Measurements from ENCODE around the gene GOLGA8T.
"Not testable (repeated sequence)": the region's sequence is repeated elsewhere in the genome, so short reads cannot be mapped to it uniquely, and the experiment has no call there.

Gene GOLGA8T, protein sequence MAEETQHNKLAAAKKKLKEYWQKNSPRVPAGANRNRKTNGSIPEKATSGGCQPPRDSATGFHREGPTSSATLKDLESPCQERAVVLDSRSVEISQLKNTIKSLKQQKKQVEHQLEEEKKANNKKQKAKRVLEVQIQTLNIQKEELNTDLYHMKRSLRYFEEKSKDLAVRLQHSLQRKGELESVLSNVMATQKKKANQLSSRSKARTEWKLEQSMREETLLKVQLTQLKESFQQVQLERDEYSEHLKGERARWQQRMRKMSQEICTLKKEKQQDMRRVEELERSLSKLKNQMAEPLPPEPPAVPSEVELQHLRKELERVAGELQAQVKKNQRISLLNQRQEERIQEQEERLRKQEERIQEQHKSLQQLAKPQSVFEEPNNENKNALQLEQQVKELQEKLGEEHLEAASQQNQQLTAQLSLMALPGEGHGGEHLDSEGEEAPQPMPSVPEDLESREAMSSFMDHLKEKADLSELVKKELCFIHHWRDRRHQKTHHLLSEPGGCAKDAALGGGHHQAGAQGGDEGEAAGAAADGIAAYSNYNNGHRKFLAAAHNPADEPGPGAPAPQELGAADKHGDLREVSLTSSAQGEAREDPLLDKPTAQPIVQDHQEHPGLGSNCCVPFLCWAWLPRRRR

DNA sequence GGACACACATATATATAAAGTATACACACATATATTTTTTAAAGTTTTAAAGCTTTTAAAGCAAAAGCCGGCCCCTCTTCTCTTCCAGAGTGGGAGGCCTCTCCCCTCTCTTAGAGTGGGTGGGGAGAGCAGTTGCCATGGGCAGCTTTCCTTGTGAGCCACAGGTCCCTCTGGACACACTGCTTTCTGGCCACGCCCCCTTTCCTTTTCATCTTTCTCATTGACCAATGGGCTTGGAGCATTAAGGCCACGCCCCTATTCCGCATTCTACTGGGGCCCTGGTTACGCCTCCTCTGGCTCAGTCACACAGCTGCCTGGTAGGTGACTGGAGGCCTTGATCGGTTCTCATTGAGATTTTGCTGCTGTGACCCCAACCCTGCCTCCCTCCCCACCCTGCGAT, at the start of gene GOLGA8T:
Gene GOLGA8T (plus strand): TSS at position 301 of the 400 bp plus-strand sequence. CDS start 98 bp downstream, at position 399.
- not testable (repeated sequence) for H3K27me3 Mint-ChIP-seq; DNase-seq; H3K4me3 Mint-ChIP-seq; H3K4me1 Mint-ChIP-seq; H3K27ac Mint-ChIP-seq; ATAC-seq (replicated peaks); H3K36me3 Mint-ChIP-seq; H3K9me3 Mint-ChIP-seq

DNA sequence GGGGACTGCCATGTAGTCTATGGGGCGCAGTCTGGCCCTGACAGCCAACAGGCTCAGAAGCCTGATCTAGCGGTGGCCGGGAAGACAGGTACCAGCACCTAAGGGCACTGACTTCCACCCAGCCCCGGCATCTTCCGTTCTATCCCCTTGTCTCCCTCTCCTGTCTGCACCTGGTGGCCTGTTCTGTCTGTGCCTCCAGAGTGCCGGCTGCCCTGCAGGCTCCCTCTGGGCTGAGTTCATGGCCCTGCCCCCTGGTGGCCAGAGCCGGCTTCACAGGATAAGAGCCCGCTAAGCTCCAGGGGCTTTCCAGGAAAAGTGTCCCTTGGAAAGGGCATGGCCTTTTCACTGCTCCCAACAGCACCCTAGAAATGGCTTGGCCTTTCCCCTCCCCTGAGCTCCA, 37.0 kb upstream of the GOLGA8T start:
- not testable (repeated sequence) for H3K36me3 Mint-ChIP-seq, H3K4me1 Mint-ChIP-seq, H3K4me3 Mint-ChIP-seq, H3K9me3 Mint-ChIP-seq, DNase-seq, H3K27ac Mint-ChIP-seq, H3K27me3 Mint-ChIP-seq
- peak; percentile 82 to 85 for ATAC-seq (replicated peaks)

DNA sequence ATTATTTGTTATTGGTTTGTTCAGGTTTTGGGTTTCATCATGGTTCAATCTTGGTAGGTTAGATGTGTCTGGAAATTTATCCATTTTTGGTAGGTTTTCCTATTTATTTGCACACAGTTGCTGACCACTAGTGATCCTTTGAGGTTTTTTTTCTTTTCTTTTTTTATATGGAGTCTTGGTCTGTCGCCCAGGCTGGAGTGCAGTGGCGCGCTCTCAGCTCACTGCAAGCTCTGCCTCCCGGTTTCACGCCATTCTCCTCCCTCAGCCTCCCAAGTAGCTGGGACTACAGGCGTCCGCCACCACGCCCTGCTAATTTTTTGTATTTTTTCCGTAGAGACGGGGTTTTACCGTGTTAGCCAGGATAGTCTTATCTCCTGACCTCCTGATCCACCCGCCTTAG, 32.0 kb upstream of the GOLGA8T start:
- DNase-seq; H3K36me3 Mint-ChIP-seq; H3K27ac Mint-ChIP-seq; H3K27me3 Mint-ChIP-seq; H3K4me3 Mint-ChIP-seq; H3K9me3 Mint-ChIP-seq; ATAC-seq (replicated peaks); H3K4me1 Mint-ChIP-seq: not testable (repeated sequence)

DNA sequence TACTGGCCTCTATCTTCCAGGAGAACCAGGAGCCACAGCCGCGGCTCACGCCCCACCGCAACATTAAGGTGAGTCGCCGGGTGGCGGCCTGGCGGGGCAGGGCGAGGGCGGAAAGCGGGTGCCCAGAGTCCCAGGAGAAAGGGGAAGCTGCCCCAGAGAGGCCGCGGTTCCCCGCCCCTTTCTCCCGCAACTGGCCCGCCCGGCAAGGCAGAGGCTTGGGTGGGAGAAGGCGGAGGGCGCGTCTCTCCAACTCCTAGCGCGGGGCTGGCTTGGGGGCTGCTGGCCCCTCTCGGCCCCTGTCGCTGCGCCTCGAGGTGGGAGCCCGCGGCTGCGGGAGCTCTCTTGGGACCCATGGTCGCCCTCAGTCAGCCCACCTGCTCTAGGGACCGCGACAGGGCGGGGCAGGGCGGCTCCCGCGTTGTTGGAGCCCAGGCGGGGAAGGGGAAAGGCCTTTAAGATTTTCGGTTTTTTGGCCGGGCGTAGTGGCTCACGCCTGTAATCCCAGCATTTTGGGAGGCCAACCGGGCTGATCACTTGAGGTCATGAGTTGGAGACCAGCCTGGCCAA, 30.8 kb upstream of the GOLGA8T start:
- DNase-seq, H3K27ac Mint-ChIP-seq, H3K9me3 Mint-ChIP-seq, H3K4me1 Mint-ChIP-seq, H3K36me3 Mint-ChIP-seq, H3K27me3 Mint-ChIP-seq, H3K4me3 Mint-ChIP-seq: not testable (repeated sequence)
- peak; percentile 78 to 80 for ATAC-seq (replicated peaks)

DNA sequence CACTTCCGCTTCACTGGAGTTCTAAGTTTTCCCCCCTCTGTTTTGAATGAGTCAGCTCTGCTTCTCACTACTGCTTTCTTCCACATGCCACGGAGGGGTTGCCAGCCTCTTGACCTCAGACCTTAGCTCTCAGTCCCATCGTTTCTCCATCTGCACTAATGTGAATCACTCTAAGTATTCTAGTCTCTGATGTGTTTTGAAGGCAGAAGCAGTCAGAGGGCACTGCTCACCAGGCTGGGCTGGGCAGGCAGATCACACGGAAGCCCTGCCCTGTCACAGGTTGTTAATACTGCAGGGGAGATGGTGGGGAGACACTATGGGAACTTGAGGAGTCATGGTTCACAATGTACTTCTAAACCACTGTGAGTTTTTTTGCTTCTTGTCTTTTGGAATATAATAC, 24.3 kb upstream of the GOLGA8T start:
- not testable (repeated sequence) for H3K27ac Mint-ChIP-seq, H3K4me1 Mint-ChIP-seq, H3K36me3 Mint-ChIP-seq, H3K4me3 Mint-ChIP-seq, H3K9me3 Mint-ChIP-seq, DNase-seq, H3K27me3 Mint-ChIP-seq
- peak; percentile 62 to 89 for ATAC-seq (replicated peaks)

DNA sequence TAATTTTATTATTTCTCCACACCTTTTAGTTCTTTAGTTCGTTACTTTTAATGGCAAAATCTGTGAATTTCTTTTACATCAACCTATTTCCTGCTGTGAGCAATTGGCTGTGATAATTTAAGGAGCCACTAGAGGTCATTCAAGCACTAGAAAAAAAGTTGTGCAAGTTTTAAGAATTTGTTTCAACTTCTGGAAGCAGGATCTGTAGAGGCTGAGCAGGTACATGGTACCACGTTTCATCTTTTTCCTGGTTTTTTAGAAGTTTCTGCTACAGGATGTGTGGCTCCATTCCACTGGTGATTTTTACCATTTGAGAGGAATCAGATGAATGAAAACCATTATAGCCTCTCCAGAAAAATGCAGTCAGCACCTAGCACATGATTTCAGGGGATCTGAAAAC, 4.8 kb upstream of the GOLGA8T start:
- ATAC-seq (replicated peaks); H3K27me3 Mint-ChIP-seq; H3K4me1 Mint-ChIP-seq; H3K4me3 Mint-ChIP-seq; DNase-seq; H3K27ac Mint-ChIP-seq; H3K36me3 Mint-ChIP-seq; H3K9me3 Mint-ChIP-seq: not testable (repeated sequence)

DNA sequence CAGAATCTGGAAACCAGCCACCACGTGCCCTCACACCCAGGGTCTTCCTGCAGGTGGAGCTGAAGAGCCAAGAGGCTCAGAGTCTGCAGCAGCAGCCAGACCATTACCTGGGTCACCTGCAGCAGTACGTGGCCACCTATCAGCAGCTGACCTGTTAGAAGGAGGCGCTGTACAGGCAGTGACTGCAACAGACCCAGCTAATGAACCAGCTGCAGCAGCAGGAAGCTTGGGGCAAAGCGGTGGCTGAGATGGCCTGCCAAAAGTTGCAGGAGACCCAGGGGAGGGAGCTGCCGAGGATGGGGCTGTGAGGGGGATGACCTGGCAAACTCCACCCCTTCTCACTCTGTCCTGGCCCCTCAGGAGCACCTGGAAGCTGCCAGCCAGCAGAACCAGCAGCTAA, 8.4 kb downstream of the GOLGA8T start:
- H3K4me1 Mint-ChIP-seq; H3K27ac Mint-ChIP-seq; H3K9me3 Mint-ChIP-seq; H3K27me3 Mint-ChIP-seq; H3K4me3 Mint-ChIP-seq; DNase-seq; H3K36me3 Mint-ChIP-seq; ATAC-seq (replicated peaks): not testable (repeated sequence)

DNA sequence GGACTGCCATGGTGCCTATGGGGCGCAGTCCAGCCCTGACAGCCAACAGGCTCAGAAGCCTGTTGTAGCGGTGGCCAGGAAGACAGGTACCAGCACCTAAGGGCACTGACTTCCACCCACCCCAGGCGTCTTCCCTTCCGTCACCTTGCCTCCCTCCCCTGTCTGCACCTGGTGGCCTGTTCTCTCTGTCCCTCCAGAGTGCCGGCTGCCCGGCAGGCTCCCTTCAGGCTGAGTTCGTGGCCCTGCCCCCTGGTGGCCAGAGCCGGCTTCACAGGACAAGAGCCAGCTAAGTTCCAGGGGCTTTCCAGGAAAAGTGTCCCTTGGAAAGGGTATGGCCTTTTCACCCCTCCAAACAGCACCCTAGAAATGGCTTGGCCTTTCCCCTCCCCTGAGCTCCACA, 15.0 kb downstream of the GOLGA8T start:
- peak; percentile 60 to 72 for ATAC-seq (replicated peaks)
- not testable (repeated sequence) for H3K36me3 Mint-ChIP-seq, DNase-seq, H3K27ac Mint-ChIP-seq, H3K9me3 Mint-ChIP-seq, H3K4me1 Mint-ChIP-seq, H3K4me3 Mint-ChIP-seq, H3K27me3 Mint-ChIP-seq

DNA sequence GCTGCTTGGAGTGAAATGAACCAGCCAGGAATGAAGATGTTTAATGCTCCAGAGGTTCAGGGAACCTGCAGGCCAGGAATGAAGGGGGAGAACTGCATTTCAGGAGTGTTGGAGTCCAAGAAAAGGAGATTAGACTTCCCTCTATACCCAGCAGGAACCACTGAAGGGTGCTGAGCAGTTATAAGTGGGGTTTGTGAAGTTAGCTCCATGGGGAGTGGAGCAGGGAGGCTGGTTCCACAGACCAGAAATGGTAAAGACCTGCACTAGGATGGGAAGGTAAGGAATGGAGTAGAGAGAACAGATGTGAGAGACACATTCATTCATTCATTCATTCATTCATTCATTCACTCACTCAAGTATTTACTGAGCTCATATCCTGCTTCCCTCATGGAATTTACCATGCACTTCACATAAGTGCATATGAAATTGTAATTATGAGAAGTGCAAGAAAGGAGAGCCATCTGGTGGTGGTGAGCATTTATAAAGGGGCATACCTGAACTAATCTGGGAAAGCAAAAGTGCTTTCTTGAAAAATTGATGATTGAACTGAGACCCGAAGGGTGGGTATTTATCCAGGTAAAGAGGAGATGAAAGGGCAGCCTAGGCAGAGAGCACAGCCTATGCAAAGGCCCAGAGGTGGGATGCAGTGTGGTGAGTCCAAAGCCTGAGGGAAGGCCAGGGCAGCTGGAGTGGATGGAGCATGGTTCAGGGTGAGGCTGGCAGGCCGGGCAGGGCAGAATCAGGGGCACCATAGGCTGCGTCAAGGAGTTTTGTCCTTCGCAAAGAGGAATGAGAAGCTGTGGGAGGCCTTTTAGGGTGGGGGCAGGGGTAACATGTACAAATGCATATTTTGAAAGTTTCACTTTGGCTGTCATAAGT, 27.9 kb downstream of the GOLGA8T start:
- H3K27me3 Mint-ChIP-seq; ATAC-seq (replicated peaks); H3K4me1 Mint-ChIP-seq; H3K36me3 Mint-ChIP-seq; H3K4me3 Mint-ChIP-seq; H3K9me3 Mint-ChIP-seq; DNase-seq; H3K27ac Mint-ChIP-seq: not testable (repeated sequence)

DNA sequence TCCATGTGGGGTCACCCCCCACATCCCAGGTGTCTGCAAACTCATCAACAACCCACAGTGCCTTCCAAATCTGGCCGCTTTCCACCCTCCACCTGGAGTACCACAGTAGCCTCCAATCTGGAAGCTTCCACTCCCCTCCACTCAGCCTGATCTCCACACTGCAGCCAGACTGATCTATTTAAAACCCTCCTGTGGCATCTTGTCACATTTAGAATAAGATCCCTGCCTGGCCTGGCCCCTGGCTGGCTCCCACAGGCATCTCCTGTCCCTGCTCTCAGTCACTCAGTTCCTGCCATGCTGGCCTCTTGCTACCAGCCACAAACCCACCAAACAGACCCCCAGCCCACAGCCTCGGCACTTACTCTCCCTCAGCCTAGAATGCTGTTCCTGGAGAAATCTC, 28.9 kb downstream of the GOLGA8T start:
- H3K27ac Mint-ChIP-seq: not testable (repeated sequence)

DNA sequence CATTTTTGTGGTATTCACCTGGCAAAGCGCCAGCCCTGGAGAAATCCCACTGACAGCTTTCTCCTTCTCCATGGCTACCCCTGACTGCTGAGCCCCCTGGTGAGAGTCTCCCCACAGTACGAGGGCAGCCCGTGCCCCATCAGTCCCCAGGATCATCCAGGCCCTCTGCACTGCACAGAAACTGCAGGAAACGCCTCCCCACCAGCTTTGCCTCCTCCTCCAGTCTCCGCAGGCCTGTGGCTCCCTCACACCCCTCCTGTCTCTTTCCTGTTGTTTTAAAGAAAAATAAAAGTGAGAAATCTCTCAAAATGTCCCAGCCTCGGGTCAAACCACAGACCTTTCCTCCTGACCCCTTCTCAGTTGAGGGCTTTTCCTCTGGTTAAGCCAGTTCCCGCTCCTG, 29.4 kb downstream of the GOLGA8T start:
- H3K4me3 Mint-ChIP-seq; DNase-seq; H3K36me3 Mint-ChIP-seq; H3K9me3 Mint-ChIP-seq; H3K27ac Mint-ChIP-seq; ATAC-seq (replicated peaks); H3K4me1 Mint-ChIP-seq; H3K27me3 Mint-ChIP-seq: not testable (repeated sequence)

More for the DNA sequence above, 28.9 kb downstream of the GOLGA8T start:
- H3K4me1 Mint-ChIP-seq; DNase-seq; ATAC-seq (replicated peaks); H3K27me3 Mint-ChIP-seq; H3K4me3 Mint-ChIP-seq; H3K36me3 Mint-ChIP-seq; H3K9me3 Mint-ChIP-seq: not testable (repeated sequence)

DNA sequence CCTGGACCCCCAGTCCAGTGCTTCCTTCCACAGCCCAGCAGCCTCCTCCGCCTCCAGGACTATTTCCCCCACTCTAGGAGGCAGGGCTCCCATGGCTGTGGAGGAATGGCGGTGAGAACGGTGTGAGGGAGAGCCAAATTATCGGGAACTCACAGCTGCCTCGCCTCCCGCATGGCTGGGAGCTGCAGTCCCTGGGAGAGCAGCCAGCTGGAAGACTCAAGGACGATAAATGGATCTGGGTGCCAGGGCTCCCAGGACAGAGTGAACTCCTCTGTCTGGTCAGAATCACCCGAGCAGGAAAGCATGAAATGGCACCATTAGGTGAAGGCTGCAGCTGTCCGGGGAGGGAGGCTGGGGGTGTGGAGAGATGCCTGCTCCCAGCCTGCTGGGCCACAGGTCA, 32.6 kb downstream of the GOLGA8T start:
- ATAC-seq (replicated peaks); H3K27me3 Mint-ChIP-seq; DNase-seq; H3K9me3 Mint-ChIP-seq; H3K4me3 Mint-ChIP-seq; H3K4me1 Mint-ChIP-seq; H3K36me3 Mint-ChIP-seq; H3K27ac Mint-ChIP-seq: not testable (repeated sequence)

DNA sequence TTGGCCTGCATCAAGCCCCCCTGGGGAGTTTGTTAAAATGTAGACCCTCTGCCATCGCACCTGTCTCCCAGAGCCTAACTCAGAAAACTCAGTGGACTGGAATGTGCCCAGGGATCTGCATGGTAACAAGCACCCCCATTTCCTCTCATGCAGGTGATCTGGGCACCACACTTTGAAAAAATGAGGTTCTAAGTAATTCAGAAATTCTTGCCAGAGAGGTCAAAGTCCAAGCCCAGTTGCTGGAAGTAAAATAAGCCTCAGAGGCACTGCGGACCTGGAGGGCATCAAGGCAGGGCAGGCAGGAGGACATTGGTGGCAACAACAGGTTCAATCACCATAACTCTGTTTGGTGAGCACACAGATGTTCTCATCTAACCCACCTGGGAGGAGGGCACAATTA, 33.0 kb downstream of the GOLGA8T start:
- not testable (repeated sequence) for ATAC-seq (replicated peaks); H3K4me1 Mint-ChIP-seq; H3K4me3 Mint-ChIP-seq; H3K27me3 Mint-ChIP-seq; DNase-seq; H3K9me3 Mint-ChIP-seq; H3K27ac Mint-ChIP-seq; H3K36me3 Mint-ChIP-seq

DNA sequence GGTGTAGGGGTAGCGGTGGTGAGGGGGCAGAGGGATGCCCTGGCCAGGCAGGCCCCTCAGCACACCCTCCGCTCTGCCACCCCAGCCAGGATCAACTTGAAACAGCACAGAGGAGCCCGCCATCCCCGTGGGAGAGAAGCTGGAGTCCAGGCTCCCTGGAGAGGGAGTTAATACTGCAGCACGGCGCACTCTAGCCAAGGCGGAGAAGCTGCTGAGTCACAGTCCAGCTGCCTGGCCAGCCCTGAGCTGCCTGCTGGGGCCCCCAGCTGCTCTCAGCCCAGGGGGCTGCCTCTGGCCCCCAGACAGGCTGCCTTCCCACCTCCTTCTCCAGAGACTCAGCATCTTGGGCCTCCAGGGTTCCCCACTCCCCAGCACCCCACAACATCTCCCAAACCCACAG, 36.6 kb downstream of the GOLGA8T start:
- H3K27me3 Mint-ChIP-seq; H3K4me3 Mint-ChIP-seq; ATAC-seq (replicated peaks); H3K36me3 Mint-ChIP-seq; H3K9me3 Mint-ChIP-seq; H3K4me1 Mint-ChIP-seq; DNase-seq; H3K27ac Mint-ChIP-seq: not testable (repeated sequence)

Measured in stimulated activated naive B cell treated with anti-CD40 and anti-IgM and Interleukin-4, amounts not matched to agents 10 μg/mL and 1 μg/mL and 100 μg/mL, for 72 hours (primary cell).